GM12891 (cell line): ENCODE results near the gene ZKSCAN5.

Source experiments
- POLR2A ChIP-seq: IDR thresholded peaks from 2 replicates; pipeline ENCODE4 v1.6.1; 2011; ENCODE audit warnings: low read depth, low read length, control low read depth
- POLR2AphosphoS5 ChIP-seq: IDR thresholded peaks from 2 replicates; pipeline ENCODE4 v1.6.1; 2011; ENCODE audit warnings: low read depth, low read length, control low read depth
- SPI1 ChIP-seq: IDR thresholded peaks from 2 replicates; pipeline ENCODE4 v1.6.1; 2011; ENCODE audit warnings: low read depth, low read length, control low read depth
- TAF1 ChIP-seq: IDR thresholded peaks from 2 replicates; pipeline ENCODE4 v1.6.1; 2011; ENCODE audit warnings: low read depth, low read length, control low read depth

DNA sequence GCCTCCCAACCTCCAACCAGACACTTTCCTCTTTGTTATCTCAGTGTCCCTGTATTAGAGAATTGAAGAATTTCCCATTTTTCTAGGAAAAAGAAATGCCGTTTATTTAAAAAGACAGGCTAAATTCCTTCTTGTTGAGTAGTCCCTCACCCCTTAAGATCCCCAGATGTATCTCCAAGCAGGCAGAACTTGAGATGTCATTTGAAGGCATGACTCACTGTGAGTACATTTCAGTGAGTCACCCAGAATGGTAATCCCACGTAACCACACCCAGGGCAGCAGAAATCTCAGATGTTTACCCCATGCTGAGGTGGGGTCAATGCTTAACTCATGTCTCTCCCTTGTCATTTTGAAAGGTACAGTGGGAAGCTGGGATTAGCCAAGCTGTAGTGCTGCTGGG lies 58.4 kb downstream of the ZKSCAN5 start:
- TF ChIP-seq POLR2A (no peak), POLR2AphosphoS5 (no peak), SPI1 (no peak), TAF1 (no peak)
